ENCODE data around the gene SLC27A3.

DNA sequence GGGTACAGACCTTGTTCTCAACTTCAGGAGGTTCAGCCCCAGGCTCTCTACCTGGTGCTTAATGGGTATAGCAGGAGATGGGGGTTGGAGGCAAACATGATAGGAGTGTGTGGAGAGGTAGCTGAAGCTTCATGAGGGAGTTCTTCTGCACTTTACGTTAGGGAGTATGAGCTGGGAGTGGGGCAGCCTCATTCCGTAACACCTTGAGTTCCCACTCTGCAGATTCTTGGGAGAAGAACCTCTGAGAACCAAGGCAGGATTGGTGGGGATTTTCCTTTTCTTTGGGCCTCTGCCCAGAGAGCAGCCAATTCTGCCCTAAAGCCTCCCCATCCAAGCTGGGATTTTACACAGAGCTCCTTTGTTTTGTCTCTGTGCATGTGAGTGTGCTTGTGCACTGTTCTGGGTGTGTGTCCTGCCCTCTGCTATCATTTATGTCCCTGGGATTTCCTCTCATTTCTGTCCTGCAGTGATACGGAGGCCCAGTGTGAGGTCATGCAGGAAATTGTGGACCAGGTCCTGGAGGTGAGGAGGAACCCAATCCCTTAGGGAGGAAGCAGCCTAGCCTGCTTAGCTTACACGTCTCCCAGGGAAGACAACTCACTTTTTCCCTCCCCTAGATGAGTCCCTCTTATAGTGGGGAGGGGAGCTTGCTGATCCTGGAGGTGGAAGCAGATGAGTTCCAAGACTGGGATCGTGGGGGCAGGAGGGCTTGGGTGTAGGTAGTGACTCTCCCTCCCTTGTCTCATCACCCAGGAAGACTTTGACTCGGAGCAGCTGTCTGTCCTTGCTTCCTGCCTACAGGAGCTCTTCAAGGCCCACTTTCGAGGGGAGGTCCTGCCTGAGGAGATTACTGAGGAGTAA, 11.6 kb upstream of the SLC27A3 start:
- TF ChIP-seq, protein P1, sequence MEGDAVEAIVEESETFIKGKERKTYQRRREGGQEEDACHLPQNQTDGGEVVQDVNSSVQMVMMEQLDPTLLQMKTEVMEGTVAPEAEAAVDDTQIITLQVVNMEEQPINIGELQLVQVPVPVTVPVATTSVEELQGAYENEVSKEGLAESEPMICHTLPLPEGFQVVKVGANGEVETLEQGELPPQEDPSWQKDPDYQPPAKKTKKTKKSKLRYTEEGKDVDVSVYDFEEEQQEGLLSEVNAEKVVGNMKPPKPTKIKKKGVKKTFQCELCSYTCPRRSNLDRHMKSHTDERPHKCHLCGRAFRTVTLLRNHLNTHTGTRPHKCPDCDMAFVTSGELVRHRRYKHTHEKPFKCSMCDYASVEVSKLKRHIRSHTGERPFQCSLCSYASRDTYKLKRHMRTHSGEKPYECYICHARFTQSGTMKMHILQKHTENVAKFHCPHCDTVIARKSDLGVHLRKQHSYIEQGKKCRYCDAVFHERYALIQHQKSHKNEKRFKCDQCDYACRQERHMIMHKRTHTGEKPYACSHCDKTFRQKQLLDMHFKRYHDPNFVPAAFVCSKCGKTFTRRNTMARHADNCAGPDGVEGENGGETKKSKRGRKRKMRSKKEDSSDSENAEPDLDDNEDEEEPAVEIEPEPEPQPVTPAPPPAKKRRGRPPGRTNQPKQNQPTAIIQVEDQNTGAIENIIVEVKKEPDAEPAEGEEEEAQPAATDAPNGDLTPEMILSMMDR (IDR thresholded peaks at IDR 0.05) = no peak
- TF ChIP-seq POLR2AphosphoS5 (IDR thresholded peaks at IDR 0.05) = no peak

Measured in suprapubic skin (tissue), 3 donors.